Neural progenitor cell (in vitro differentiated cells): ENCODE results near the gene RNF121. TPM values are rescaled to one million over a fixed set of nuclear protein-coding genes. Genes with fewer than 3 reads are reported as not detected.
"Not testable (repeated sequence)": the region's sequence is repeated elsewhere in the genome, so short reads cannot be mapped to it uniquely, and the experiment has no call there.

Experiments
- DNase-seq: peaks from one replicate; pipeline ENCODE4 v3.0.0-alpha.2; 2016; ENCODE audit warnings: low spot score
- H2AFZ ChIP-seq: fragments of 200-600 bp; sonication (generic); replicated peaks from 2 replicates; pipeline ENCODE4 v1.6.1; 2016; ENCODE audit warnings: antibody characterized with exemption
- H3F3A ChIP-seq: fragments of 200-600 bp; sonication (generic); 2 replicates; pipeline ENCODE4 v1.6.1; 2016; ENCODE audit warnings: antibody characterized with exemption, low read depth
- H3K27ac ChIP-seq: fragments of 200-600 bp; sonication (generic); 2 replicates; pipeline ENCODE4 v1.5.1; 2016; ENCODE audit warnings: mild to moderate bottlenecking
- H3K27me3 ChIP-seq: fragments of 200-600 bp; sonication (generic); 2 replicates; pipeline ENCODE4 v1.6.1; 2016; ENCODE audit warnings: mild to moderate bottlenecking, moderate library complexity
- H3K36me3 ChIP-seq: fragments of 200-600 bp; sonication (generic); 2 replicates; pipeline ENCODE4 v1.5.1; 2016
- H3K4me1 ChIP-seq: fragments of 200-600 bp; sonication (generic); 2 replicates; pipeline ENCODE4 v1.6.1; 2016; ENCODE audit warnings: mixed run types
- H3K4me2 ChIP-seq: fragments of 200-600 bp; sonication (generic); 2 replicates; pipeline ENCODE4 v1.6.1; 2016
- H3K4me3 ChIP-seq: fragments of 200-600 bp; sonication (generic); 2 replicates; pipeline ENCODE4 v1.5.1; 2016
- H3K79me2 ChIP-seq: fragments of 200-600 bp; sonication (generic); 2 replicates; pipeline ENCODE4 v1.6.1; 2016; ENCODE audit warnings: low read depth
- H3K9ac ChIP-seq: fragments of 200-600 bp; sonication (generic); 2 replicates; pipeline ENCODE4 v1.6.1; 2016
- H3K9me3 ChIP-seq: fragments of 200-600 bp; sonication (generic); 2 replicates; pipeline ENCODE4 v1.5.1; 2016; ENCODE audit warnings: low read depth
- H4K20me1 ChIP-seq: fragments of 200-600 bp; sonication (generic); 2 replicates; pipeline ENCODE4 v1.6.1; 2016; ENCODE audit warnings: low read depth
- H3K27ac Mint-ChIP-seq: 3 replicates; pipeline ENCODE4 v1.8.0; 2021; ENCODE audit warnings: mixed read lengths
- H3K27me3 Mint-ChIP-seq: 2 replicates; pipeline ENCODE4 v1.8.0; 2022; ENCODE audit warnings: low read depth, mild to moderate bottlenecking, inconsistent platforms, moderate library complexity, mixed read lengths; ENCODE audit not compliant: insufficient read depth
- H3K36me3 Mint-ChIP-seq: 3 replicates; pipeline ENCODE4 v1.8.0; 2021; ENCODE audit warnings: mixed read lengths
- H3K4me1 Mint-ChIP-seq: 3 replicates; pipeline ENCODE4 v1.8.0; 2021; ENCODE audit warnings: mixed read lengths
- H3K4me3 Mint-ChIP-seq: 3 replicates; pipeline ENCODE4 v1.8.0; 2021; ENCODE audit warnings: mild to moderate bottlenecking, moderate library complexity, mixed read lengths
- H3K9me3 Mint-ChIP-seq: 3 replicates; pipeline ENCODE4 v1.8.0; 2020; ENCODE audit warnings: mixed read lengths
- EZH2 ChIP-seq: fragments of 200-600 bp; sonication (generic); IDR thresholded peaks from 2 replicates; pipeline ENCODE4 v1.6.1; 2017; ENCODE audit warnings: antibody characterized with exemption, mild to moderate bottlenecking, moderate library complexity
- EZH2phosphoT487 ChIP-seq: fragments of 200-600 bp; sonication (generic); IDR thresholded peaks from 2 replicates; pipeline ENCODE4 v1.6.1; 2017; ENCODE audit warnings: antibody characterized with exemption
- total RNA-seq: library from RNA; depleted of rRNA; stranded (reverse); fragments of >200 nt; gene quantifications from 2 replicates; pipeline ENCODE4 v1.2.3, GENCODE V29; 2015; ENCODE audit warnings: low replicate concordance
- TF ChIP-seq, protein P1 (sequence below): fragments of 200-600 bp; sonication (generic); IDR thresholded peaks from 2 replicates; pipeline ENCODE4 v1.5.1; 2017; ENCODE audit warnings: antibody characterized with exemption, mild to moderate bottlenecking

RNF121 gene
- total RNA-seq, 1 donor from 2014 or later: 16.7 TPM

DNA sequence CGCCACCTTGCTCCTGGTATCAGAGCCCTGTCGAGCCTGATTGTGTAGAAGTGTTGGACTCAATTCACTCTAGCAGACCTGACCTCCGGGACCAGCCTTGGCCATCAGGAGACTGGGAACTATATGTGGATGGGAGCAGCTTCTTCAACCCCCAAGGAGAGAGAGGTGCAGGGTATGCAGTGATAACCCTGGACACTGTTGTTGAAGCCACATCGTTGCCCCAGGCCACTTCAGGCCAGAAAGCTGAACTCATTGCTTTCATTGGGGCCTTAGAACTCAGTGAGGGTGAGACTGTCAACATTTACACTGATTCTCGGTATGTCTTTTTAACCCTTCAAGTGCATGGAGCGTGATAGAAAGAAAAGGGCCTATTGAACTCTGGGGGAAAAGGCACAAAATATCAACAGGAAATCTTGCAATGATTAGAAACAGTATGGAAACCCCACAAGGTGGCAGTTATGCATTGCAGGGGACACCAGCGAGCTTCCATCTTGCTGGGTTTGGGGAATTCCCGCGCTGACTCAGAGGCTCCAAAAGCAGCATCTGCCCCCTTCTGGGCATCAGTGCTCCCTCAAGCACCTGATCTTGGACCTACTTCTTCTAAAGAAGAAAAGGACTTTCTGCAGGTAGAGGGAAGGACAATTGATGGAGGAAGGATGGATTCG, 17.4 kb upstream of the RNF121 start:
- TF ChIP-seq, protein P1, sequence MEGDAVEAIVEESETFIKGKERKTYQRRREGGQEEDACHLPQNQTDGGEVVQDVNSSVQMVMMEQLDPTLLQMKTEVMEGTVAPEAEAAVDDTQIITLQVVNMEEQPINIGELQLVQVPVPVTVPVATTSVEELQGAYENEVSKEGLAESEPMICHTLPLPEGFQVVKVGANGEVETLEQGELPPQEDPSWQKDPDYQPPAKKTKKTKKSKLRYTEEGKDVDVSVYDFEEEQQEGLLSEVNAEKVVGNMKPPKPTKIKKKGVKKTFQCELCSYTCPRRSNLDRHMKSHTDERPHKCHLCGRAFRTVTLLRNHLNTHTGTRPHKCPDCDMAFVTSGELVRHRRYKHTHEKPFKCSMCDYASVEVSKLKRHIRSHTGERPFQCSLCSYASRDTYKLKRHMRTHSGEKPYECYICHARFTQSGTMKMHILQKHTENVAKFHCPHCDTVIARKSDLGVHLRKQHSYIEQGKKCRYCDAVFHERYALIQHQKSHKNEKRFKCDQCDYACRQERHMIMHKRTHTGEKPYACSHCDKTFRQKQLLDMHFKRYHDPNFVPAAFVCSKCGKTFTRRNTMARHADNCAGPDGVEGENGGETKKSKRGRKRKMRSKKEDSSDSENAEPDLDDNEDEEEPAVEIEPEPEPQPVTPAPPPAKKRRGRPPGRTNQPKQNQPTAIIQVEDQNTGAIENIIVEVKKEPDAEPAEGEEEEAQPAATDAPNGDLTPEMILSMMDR: peak; percentile 16
- H3K27ac Mint-ChIP-seq, H3K36me3 ChIP-seq, H3K4me1 Mint-ChIP-seq, H3F3A ChIP-seq, H3K4me3 Mint-ChIP-seq, H3K9ac ChIP-seq, H3K27me3 Mint-ChIP-seq, H3K4me1 ChIP-seq, H2AFZ ChIP-seq, H3K4me2 ChIP-seq, H3K79me2 ChIP-seq, H3K9me3 Mint-ChIP-seq, H4K20me1 ChIP-seq, DNase-seq, H3K27ac ChIP-seq, H3K27me3 ChIP-seq, H3K4me3 ChIP-seq, H3K9me3 ChIP-seq: not testable (repeated sequence)
- peaks cover 20% of the 10 kb centered on the region for H3K36me3 Mint-ChIP-seq

DNA sequence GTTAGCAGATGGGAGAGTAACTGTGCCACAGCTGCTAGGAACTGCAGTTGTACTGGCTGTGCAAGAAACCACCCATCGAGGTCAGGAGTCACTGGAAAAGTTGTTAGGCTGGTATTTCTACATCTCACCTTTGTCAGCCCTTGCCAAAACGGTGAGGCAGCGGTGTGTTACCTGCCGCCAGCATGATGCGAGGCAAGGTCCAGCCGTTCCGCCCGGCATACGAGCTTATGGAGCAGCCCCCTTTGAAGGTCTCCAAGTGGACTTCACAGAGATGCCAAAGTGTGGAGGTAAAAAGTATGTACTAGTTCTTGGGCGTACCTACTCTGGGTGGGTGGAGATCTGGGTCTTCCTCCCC, 16.9 kb upstream of the RNF121 start:
- not testable (repeated sequence) for H3K27me3 ChIP-seq, H3F3A ChIP-seq, H3K4me2 ChIP-seq, H4K20me1 ChIP-seq, H3K79me2 ChIP-seq, H3K27ac ChIP-seq, H3K27me3 Mint-ChIP-seq, H3K9ac ChIP-seq, H3K4me3 ChIP-seq, DNase-seq, H2AFZ ChIP-seq, H3K4me1 ChIP-seq, H3K4me1 Mint-ChIP-seq, H3K9me3 Mint-ChIP-seq, H3K4me3 Mint-ChIP-seq, H3K27ac Mint-ChIP-seq, H3K9me3 ChIP-seq, H3K36me3 ChIP-seq
- H3K36me3 Mint-ChIP-seq: peaks cover 20% of the 10 kb centered on the region

DNA sequence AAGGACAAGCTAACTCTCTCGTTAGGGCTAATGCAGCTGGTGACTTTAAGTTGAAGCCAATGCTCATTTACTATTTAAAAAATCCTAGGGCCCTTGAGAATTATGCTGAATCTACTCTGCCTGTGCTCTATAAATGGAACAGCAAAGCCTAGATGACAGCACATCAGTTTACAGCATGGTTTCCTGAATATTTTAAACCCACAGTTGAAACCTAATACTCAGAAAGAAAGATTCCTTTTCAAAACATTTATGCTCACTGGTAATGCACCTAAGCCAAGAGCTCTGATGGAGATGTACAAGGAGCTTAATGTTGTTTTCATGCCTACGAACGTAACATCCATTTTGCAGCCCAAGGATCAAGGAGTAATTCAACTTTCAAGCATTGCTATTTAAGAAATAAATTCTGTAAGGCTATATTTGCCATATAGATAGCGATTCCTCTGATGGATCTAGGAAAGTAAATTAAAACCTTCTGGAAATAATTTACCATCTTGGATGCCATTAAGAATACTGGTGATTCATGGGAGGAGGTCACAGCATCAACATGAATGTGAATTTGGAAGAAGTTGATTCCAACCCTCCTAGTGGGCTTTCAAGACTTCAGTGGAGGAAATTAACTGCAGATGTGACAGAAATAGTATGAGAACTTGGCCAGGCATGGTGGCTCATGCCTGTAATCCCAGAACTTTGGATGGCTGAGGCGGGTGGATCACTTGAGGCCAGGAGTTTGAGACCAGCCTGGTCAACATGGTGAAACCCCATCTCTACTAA, 14.9 kb upstream of the RNF121 start:
- no peaks in the 10 kb centered on the region for H3K36me3 ChIP-seq
- peaks cover 18% of the 10 kb centered on the region for H3K36me3 Mint-ChIP-seq
- TF ChIP-seq EZH2phosphoT487 (no peak), EZH2 (no peak)
- TF ChIP-seq, protein P1: no peak
- no peak overlapping the region for H3K4me3 ChIP-seq
- no peaks in the 10 kb centered on the region for H3K79me2 ChIP-seq
- H3K4me2 ChIP-seq: no peak overlapping the region
- no peaks in the 10 kb centered on the region for H3F3A ChIP-seq
- H4K20me1 ChIP-seq: no peaks in the 10 kb centered on the region
- H3K4me1 ChIP-seq: no peaks in the 10 kb centered on the region
- no peak overlapping the region for H3K4me3 Mint-ChIP-seq
- no peak overlapping the region for H3K27ac ChIP-seq
- no peak overlapping the region for H3K27ac Mint-ChIP-seq
- DNase-seq: no peak
- no peaks in the 10 kb centered on the region for H3K9me3 ChIP-seq
- no peak overlapping the region for H2AFZ ChIP-seq
- H3K9ac ChIP-seq: no peak overlapping the region
- H3K27me3 Mint-ChIP-seq: no peaks in the 10 kb centered on the region
- no peaks in the 10 kb centered on the region for H3K4me1 Mint-ChIP-seq
- no peaks in the 10 kb centered on the region for H3K27me3 ChIP-seq
- no peaks in the 10 kb centered on the region for H3K9me3 Mint-ChIP-seq

DNA sequence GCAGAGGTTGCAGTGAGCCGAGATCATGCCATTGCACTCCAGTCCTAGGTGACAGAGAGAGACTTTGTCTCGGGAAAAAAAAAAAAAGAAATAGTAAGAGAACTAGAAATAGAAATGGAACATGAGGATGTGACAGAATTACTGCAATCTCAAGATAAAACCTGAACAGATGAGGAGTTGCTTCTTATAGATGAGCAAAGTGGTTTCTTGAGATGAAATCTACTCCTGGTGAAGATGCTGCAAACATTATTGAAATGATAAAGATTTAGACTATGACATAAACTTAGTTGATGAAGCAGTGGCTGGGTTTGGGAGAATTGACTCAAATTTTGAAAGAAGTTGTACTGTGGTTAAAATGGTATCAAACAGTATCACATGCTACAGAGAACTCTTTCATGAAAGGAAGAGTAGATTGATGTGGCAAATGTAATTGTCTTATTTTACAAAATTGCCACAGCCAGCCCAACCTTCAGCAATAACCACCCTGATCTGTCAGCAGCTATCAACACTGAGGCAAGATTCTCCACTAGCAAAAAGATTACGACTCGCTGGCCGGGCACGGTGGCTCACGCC, 14.1 kb upstream of the RNF121 start:
- no peaks in the 10 kb centered on the region for H3K4me1 Mint-ChIP-seq
- H3K36me3 Mint-ChIP-seq: peaks cover 18% of the 10 kb centered on the region
- Histone ChIP-seq H3K9ac (no peak overlapping the region), H3K9me3 (no peaks in the 10 kb centered on the region), H3K27ac (no peak overlapping the region), H3K27me3 (no peaks in the 10 kb centered on the region), H3F3A (no peaks in the 10 kb centered on the region), H4K20me1 (no peaks in the 10 kb centered on the region), H3K4me3 (no peak overlapping the region), H3K79me2 (no peaks in the 10 kb centered on the region), H3K4me1 (no peaks in the 10 kb centered on the region), H3K4me2 (no peak overlapping the region), H3K36me3 (no peaks in the 10 kb centered on the region), H2AFZ (no peak overlapping the region)
- H3K27ac Mint-ChIP-seq: no peak overlapping the region
- DNase-seq: no peak
- no peak overlapping the region for H3K4me3 Mint-ChIP-seq
- H3K27me3 Mint-ChIP-seq: no peaks in the 10 kb centered on the region
- TF ChIP-seq, protein P1: no peak
- no peak for TF ChIP-seq EZH2phosphoT487
- no peak for TF ChIP-seq EZH2
- H3K9me3 Mint-ChIP-seq: no peaks in the 10 kb centered on the region
